Prostate gland (tissue), 2 donors: ENCODE results near the gene SH2B3. TPM values are rescaled to one million over a fixed set of nuclear protein-coding genes. Genes with fewer than 3 reads are reported as not detected.

Experiments
- DNase-seq: peaks from one replicate; pipeline ENCODE4 v3.0.0-alpha.2; 2019; ENCODE audit warnings: low spot score
- H3K27ac ChIP-seq, 2 donors: fragments of 200-600 bp; sonication (generic); 2 replicates each; pipeline ENCODE4 v1.5.1; 2017 to 2019
- H3K27me3 ChIP-seq: fragments of 200-600 bp; sonication (generic); replicated peaks from 2 replicates; pipeline ENCODE4 v1.5.1; 2019; ENCODE audit not compliant: insufficient read depth
- H3K36me3 ChIP-seq, 2 donors: fragments of 200-600 bp; sonication (generic); 1 replicate in 1 of 2; 2 replicates in 1 of 2; pipeline versions ENCODE4 v1.5.1 to v1.8.1; 2017 to 2019
- H3K4me1 ChIP-seq: fragments of 200-600 bp; sonication (generic); replicated peaks from 2 replicates; pipeline ENCODE4 v1.5.1; 2019
- H3K4me3 ChIP-seq, 2 donors: fragments of 200-600 bp; sonication (generic); 2 replicates each; pipeline ENCODE4 v1.5.1; 2017 to 2019
- H3K9me3 ChIP-seq: fragments of 200-600 bp; sonication (generic); 2 replicates; pipeline ENCODE4 v1.5.1; 2017
- CTCF ChIP-seq, 4 experiments: fragments of 200-600 bp in 2 of 4; fragments of 450-650 bp in 2 of 4; sonication (generic) in 2 of 4; IDR thresholded peaks; 1 replicate in 3 of 4; 2 replicates in 1 of 4; pipeline ENCODE4 v1.5.1; 2016 to 2019; ENCODE audit warnings: antibody characterized with exemption in 4 of 4, mild to moderate bottlenecking in 2 of 4, moderate library complexity in 2 of 4
- POLR2A ChIP-seq: fragments of 450-650 bp; IDR thresholded peaks from one replicate; pipeline ENCODE4 v1.6.1; 2016; ENCODE audit warnings: antibody characterized with exemption, mild to moderate bottlenecking
- POLR2AphosphoS5 ChIP-seq: sonication (generic); formaldehyde crosslinking; IDR thresholded peaks from one replicate; pipeline ENCODE4 v1.6.1; 2017; ENCODE audit warnings: antibody characterized with exemption
- WGBS: methylation state at CpG from one replicate; pipeline ENCODE4 v1.1.5; 2018; 5-methylcytosine and 5-hydroxymethylcytosine counted together
- intact Hi-C: fragments of 100-400 bp; cut with DNase I; formaldehyde crosslinking; loops from one replicate; pipeline ENCODE4 v1.14.2; 2022
- total RNA-seq, 2 donors: library from RNA; depleted of rRNA; stranded (reverse); fragments of >200 nt; gene quantifications; one replicate each; pipeline ENCODE4 v1.1.0, GENCODE V29; 2016

SH2B3 gene
- total RNA-seq, 2 donors from 2014 or later = 13.3 to 34.8 TPM

GRCh38 chr12:111428081-111428727, 22.5 kb downstream of the SH2B3 start:
- Histone ChIP-seq H3K27ac (no peak overlapping the region), H3K36me3 (no peaks in the 10 kb centered on the region), H3K9me3 (no peaks in the 10 kb centered on the region), H3K4me3 (no peak overlapping the region), H3K4me1 (no peaks in the 10 kb centered on the region), H3K27me3 (no peaks in the 10 kb centered on the region)
- WGBS = 92% methylated on average over 9 of the region's 9 CpGs
- TF ChIP-seq POLR2A = no peak
- no peak for TF ChIP-seq POLR2AphosphoS5
- no peak for TF ChIP-seq CTCF (IDR thresholded peaks at IDR 0.05)
- intact Hi-C loops = no loop called here
- no peak for DNase-seq

- DNase-seq = no peak
- Histone ChIP-seq H3K4me1 (no peaks in the 10 kb centered on the region), H3K9me3 (no peaks in the 10 kb centered on the region), H3K27ac (no peak overlapping the region), H3K27me3 (no peaks in the 10 kb centered on the region), H3K4me3 (no peak overlapping the region), H3K36me3 (no peaks in the 10 kb centered on the region)
- intact Hi-C loops = no loop called here
- 72% methylated on average over 21 of the region's 21 CpGs for WGBS
- no peak for TF ChIP-seq POLR2A
- TF ChIP-seq POLR2AphosphoS5 = no peak
- TF ChIP-seq CTCF (IDR thresholded peaks at IDR 0.05) = no peak
Measured at GRCh38 chr12:111428728-111429175, 23.0 kb downstream of the SH2B3 start.

- no peaks in the 10 kb centered on the region for H3K9me3 ChIP-seq
- no peak overlapping the region for H3K4me3 ChIP-seq
- peak overlapping the region in 1 of 2 donors; percentile 41 for H3K27ac ChIP-seq
- intact Hi-C loops = no loop called here
- no peaks in the 10 kb centered on the region for H3K27me3 ChIP-seq
- H3K36me3 ChIP-seq = no peaks in the 10 kb centered on the region
- H3K4me1 ChIP-seq = peaks cover 3% of the 10 kb centered on the region
- TF ChIP-seq POLR2A (no peak), CTCF (IDR thresholded peaks at IDR 0.05) (no peak), POLR2AphosphoS5 (no peak)
- WGBS = 68% methylated on average over 21 of the region's 21 CpGs
- DNase-seq = no peak
Measured at GRCh38 chr12:111429828-111430432, 24.2 kb downstream of the SH2B3 start.

GRCh38 chr12:111430433-111431353, 25.0 kb downstream of the SH2B3 start:
- TF ChIP-seq POLR2A (no peak), POLR2AphosphoS5 (no peak), CTCF (IDR thresholded peaks at IDR 0.05) (no peak)
- Histone ChIP-seq H3K36me3 (no peaks in the 10 kb centered on the region), H3K27ac (peak overlapping the region; percentile 28 to 41), H3K4me1 (peaks cover 3% of the 10 kb centered on the region), H3K9me3 (no peaks in the 10 kb centered on the region), H3K27me3 (no peaks in the 10 kb centered on the region), H3K4me3 (no peak overlapping the region)
- no peak for DNase-seq
- WGBS = 55% methylated on average over 17 of the region's 17 CpGs
- intact Hi-C loops = no loop called here
